SK-N-MC (cell line): ENCODE measurements around the gene ATG12.

Experiments used
- FOXP2 ChIP-seq: optimal IDR thresholded peaks from 2 replicates; pipeline ENCODE3; 2011; ENCODE audit warnings: mild to moderate bottlenecking, moderate library complexity; ENCODE audit not compliant: insufficient read depth; ENCODE audit errors: extremely low read length, control extremely low read depth
- POLR2AphosphoS5 ChIP-seq: IDR thresholded peaks from 2 replicates; pipeline ENCODE4 v1.6.1; 2012; ENCODE audit warnings: mild to moderate bottlenecking, low read depth, low read length, borderline replicate concordance

GRCh38 chr5:115807654-115808052 lies 33.7 kb downstream of the ATG12 start:
- no peak for TF ChIP-seq FOXP2
- TF ChIP-seq POLR2AphosphoS5: no peak
